GM21717 (cell line): ENCODE data around the gene IFT122.
"Not testable (repeated sequence)": the region's sequence is repeated elsewhere in the genome, so short reads cannot be mapped to it uniquely, and the experiment has no call there.

Source experiments
- ATAC-seq: cut with Tn5 transposase; IDR thresholded peaks from one replicate; pipeline ENCODE4 v1.9.1; 2021; ENCODE audit warnings: mild to moderate bottlenecking, moderate library complexity; ENCODE audit not compliant: unreplicated experiment

The IFT122 gene, protein sequence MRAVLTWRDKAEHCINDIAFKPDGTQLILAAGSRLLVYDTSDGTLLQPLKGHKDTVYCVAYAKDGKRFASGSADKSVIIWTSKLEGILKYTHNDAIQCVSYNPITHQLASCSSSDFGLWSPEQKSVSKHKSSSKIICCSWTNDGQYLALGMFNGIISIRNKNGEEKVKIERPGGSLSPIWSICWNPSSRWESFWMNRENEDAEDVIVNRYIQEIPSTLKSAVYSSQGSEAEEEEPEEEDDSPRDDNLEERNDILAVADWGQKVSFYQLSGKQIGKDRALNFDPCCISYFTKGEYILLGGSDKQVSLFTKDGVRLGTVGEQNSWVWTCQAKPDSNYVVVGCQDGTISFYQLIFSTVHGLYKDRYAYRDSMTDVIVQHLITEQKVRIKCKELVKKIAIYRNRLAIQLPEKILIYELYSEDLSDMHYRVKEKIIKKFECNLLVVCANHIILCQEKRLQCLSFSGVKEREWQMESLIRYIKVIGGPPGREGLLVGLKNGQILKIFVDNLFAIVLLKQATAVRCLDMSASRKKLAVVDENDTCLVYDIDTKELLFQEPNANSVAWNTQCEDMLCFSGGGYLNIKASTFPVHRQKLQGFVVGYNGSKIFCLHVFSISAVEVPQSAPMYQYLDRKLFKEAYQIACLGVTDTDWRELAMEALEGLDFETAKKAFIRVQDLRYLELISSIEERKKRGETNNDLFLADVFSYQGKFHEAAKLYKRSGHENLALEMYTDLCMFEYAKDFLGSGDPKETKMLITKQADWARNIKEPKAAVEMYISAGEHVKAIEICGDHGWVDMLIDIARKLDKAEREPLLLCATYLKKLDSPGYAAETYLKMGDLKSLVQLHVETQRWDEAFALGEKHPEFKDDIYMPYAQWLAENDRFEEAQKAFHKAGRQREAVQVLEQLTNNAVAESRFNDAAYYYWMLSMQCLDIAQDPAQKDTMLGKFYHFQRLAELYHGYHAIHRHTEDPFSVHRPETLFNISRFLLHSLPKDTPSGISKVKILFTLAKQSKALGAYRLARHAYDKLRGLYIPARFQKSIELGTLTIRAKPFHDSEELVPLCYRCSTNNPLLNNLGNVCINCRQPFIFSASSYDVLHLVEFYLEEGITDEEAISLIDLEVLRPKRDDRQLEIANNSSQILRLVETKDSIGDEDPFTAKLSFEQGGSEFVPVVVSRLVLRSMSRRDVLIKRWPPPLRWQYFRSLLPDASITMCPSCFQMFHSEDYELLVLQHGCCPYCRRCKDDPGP

DNA sequence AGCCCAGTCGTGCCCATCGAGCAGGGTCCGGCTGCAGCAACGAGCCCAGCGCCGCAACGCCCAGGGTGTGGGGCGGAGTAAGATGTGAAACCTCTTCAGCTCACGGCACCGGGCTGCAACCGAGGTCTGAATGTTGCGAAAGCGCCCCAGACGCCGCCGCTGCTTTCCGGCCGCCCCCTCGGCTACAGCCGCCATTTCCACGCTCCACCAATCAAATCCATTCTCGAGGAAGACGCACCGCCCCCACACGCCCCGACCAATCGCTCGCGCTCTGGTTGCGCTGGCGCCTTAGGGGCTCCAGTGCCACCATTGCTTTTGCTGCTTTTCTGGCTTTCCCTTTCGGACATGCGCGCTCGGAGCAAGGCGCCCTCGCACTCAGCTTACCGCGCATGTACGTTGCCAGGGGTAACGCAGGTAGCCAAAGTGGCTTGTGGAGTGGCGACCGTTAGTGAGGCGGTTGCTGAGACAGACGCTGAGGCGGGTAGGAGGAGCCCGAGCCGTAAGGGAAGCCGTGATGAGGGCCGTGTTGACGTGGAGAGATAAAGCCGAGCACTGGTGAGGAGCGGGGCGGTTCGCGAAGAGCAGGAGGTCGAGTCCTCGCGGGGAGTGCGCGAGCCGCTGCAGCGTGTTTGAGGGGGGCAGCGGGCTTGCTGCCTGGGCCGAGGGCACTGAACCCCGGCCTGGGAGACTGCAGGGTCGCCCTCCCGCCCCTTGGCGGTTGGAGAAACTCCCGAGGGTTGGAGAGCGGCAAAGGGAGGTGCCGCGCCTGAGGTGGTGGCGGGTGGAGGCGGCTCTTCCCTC, at the start of gene IFT122, which contains the start of gene MBD4:
Gene IFT122 (plus strand): TSS at position 408 of the 801 bp plus-strand sequence. CDS start 107 bp downstream, at position 515.
Gene MBD4 (minus strand): TSS at position 132 of the 801 bp plus-strand sequence. CDS start 115 bp downstream, at position 17.
- peak; percentile 86 for ATAC-seq

- not testable (repeated sequence) for ATAC-seq
These were observed 48.4 kb upstream of the IFT122 start for GRCh38 chr3:129391583-129391982.

- ATAC-seq = not testable (repeated sequence)
These were observed 47.7 kb upstream of the IFT122 start for GRCh38 chr3:129392106-129392887.

DNA sequence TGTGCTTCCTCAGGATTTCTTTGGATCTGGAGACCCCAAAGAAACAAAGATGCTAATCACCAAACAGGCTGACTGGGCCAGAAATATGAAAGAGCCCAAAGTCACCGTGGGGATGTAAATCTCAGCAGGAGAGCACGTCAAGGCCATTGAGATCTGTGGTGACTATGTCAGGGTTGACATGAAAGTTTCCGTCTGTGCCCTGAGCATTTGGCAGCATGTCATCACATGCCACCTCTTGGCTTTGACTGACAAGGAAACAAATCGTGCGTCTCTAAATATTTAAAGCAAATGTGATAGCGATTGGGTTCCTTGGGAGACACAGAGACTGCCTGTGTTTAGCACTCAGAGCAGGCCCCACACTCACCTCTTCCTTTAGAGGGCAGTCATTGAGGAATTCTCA, 46.8 kb upstream of the IFT122 start:
- no peak for ATAC-seq

- not testable (repeated sequence) for ATAC-seq
These were observed 46.1 kb upstream of the IFT122 start for GRCh38 chr3:129393760-129394564.

DNA sequence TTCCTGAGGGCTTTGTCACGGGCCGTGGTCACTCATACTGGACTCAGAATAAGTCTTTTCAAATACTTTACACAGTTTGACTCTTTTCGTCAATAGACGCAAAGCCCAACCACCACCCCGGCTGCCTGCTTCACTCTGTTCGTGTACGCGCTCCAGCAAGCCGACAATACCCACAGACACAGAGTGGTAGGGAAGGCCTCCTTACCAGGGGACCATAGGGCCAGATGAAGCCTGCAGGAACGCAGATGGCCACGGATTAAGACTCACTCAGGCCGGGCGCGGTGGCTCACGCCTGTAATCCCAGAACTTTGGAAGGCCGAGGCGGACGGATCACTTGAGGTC, 41.2 kb upstream of the IFT122 start:
- no peak for ATAC-seq

DNA sequence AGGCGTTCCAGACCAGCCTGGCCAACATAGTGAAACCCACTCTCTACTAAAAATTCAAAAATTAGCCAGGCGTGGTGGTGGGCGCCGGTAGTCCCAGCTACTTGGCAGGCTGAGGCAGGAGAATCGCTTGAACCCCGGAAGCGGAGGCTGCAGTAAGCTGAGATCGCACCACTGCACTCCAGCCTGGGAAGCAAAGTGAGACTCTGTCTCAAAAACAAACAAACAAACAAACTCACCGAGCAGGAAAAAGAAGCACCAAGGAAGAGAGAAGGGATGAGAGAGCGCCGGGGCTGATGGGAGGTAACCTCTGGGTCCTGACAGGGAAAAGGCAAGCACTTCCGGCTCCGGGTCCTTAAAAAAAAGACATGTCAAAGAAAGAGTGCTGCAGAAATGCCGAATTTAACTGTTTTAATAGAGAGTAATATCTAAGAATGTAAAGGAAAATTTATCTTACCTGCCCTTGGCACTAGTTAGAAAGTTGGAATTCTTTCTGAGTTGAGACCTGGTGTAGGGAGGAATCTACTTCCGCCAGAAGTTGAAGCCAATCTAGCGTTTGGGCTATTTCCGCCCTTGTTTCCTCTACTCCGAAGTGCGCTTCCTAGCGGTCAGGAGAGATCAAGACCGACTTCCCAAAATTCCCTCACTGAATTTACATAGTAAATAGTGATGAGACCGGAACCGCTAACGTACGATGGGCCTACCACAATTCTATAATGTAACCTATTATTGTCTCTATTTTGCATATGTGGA, 40.7 kb upstream of the IFT122 start:
- peak; percentile 69 for ATAC-seq

GRCh38 chr3:129399895-129400357, 40.1 kb upstream of the IFT122 start:
- ATAC-seq = no peak

- no peak for ATAC-seq
These were observed 37.8 kb upstream of the IFT122 start for GRCh38 chr3:129402210-129402609.

- ATAC-seq = no peak
These were observed 37.4 kb upstream of the IFT122 start for GRCh38 chr3:129402616-129403015.

DNA sequence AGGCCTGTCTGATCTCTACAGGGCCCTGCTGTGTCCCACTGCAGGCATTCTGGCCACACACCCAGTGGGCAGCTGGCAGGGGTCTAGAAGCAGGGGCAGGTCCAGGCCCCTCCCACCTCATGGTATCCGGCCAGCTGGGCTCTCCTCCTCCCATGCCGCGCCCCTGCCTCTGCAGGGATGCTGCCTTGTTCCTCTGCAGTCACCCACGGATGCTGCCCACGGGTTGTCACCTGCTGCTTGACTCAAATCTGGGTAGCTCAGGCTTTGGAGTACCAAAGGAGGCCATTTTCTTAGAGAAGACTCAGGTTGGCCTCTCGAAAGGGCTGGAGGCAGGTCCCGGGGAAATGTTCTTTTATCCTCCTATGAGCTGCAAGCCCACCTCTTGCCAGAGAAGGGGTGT, 36.6 kb upstream of the IFT122 start:
- no peak for ATAC-seq

DNA sequence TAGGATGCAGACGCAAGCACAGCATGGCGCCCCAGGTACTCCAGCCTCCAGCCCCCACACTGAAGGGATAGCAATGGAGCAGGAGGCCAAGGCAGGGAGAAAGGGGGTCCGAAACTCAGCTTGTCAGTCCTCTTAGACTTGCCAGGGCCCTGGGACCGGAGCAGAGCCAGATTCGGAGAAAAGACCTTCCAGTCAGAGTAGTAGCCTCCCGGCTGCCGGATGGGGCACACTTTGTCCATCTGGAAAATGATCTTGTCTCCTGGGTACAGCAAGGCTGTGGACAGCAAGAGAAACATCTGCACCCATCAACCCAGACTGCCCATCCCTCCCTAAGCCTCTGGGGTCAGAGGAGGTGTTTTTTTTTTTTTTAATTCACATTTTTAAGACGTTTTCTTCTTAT, 35.9 kb upstream of the IFT122 start:
- no peak for ATAC-seq

DNA sequence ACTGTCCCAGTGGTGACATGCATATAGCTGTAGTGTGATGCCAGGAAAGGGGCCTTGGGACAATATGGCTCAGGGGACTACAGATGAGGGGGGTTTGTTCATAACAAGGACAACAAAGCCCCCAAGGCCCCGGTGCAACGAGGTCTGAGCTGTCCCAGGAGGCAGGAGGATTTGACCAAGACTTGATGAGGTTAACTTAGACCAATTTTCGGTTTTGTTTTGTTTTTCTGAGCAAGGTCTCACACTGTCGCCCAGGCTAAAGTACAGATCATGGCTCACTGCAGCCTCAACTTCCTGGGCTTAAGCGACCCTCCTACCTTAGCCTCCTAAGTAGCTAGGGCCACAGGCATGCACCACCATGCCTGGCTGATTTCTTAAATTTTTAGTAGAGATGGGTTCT, 35.4 kb upstream of the IFT122 start:
- ATAC-seq = no peak

GRCh38 chr3:129409541-129409940, 30.5 kb upstream of the IFT122 start:
- no peak for ATAC-seq

GRCh38 chr3:129410971-129411370, 29.1 kb upstream of the IFT122 start:
- ATAC-seq = no peak

- ATAC-seq = no peak
These were observed 27.4 kb upstream of the IFT122 start for GRCh38 chr3:129412542-129413198.

- not testable (repeated sequence) for ATAC-seq
These were observed 26.8 kb upstream of the IFT122 start for GRCh38 chr3:129413238-129413637.
